ACC112 (cell line): ENCODE measurements around the gene MYO7A.

Experiments
- H2AFZ ChIP-seq: fragments of 200-600 bp; sonication (generic); one replicate; pipeline ENCODE4 v1.6.0; 2017; ENCODE audit warnings: antibody characterized with exemption, low read length; ENCODE audit not compliant: unreplicated experiment
- H3K27ac ChIP-seq: fragments of 200-600 bp; sonication (generic); 2 replicates; pipeline ENCODE4 v1.5.1; 2014; ENCODE audit warnings: low read depth, mild to moderate bottlenecking, antibody characterized with exemption, low read length, moderate library complexity
- H3K27me3 ChIP-seq: fragments of 200-600 bp; sonication (generic); 2 replicates; pipeline ENCODE4 v1.6.1; 2014; ENCODE audit warnings: mild to moderate bottlenecking, antibody characterized with exemption, low read length, moderate library complexity, mixed read lengths; ENCODE audit not compliant: insufficient read depth
- H3K36me3 ChIP-seq: fragments of 200-600 bp; sonication (generic); 2 replicates; pipeline ENCODE4 v1.6.1; 2016; ENCODE audit warnings: mild to moderate bottlenecking, antibody characterized with exemption, low read length, moderate library complexity, mixed read lengths; ENCODE audit not compliant: insufficient read depth
- H3K4me1 ChIP-seq: fragments of 200-600 bp; sonication (generic); one replicate; pipeline ENCODE4 v1.6.1; 2016; ENCODE audit warnings: low read length, mixed read lengths; ENCODE audit not compliant: insufficient read depth, unreplicated experiment, control insufficient read depth
- H3K4me3 ChIP-seq: fragments of 200-600 bp; sonication (generic); 2 replicates; pipeline ENCODE4 v1.5.1; 2014; ENCODE audit warnings: mild to moderate bottlenecking, low read depth, low read length
- H3K79me2 ChIP-seq: fragments of 200-600 bp; sonication (generic); one replicate; pipeline ENCODE4 v1.6.0; 2016; ENCODE audit warnings: low read length; ENCODE audit not compliant: control insufficient read depth, unreplicated experiment, insufficient read depth

MYO7A gene

DNA sequence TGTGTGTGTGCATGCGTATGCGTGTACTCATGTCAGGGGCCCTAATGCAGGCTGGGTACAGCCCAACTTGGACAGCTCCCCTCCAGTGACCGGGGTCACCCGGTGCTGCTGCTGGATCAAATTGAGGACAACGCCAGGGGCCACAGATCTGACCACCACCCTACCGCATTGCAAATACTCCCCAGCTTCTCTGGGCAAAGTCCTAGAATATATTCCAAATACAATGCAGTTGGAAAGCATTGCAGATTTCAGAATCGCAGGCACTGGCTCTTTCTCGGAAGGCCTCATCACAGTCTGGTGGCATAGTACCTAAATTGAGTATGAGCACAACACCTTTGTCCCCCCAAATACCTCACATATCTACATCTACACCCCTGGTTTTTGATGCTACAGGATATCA, 43.2 kb downstream of the MYO7A start:
- Histone ChIP-seq H3K27me3 (no peaks in the 10 kb centered on the region), H3K27ac (no peak overlapping the region), H3K79me2 (no peaks in the 10 kb centered on the region), H3K36me3 (no peaks in the 10 kb centered on the region), H3K4me3 (no peak overlapping the region), H2AFZ (no peak overlapping the region), H3K4me1 (no peaks in the 10 kb centered on the region)

GRCh38 chr11:77171885-77172665, 44.0 kb downstream of the MYO7A start:
- Histone ChIP-seq H3K27ac (no peak overlapping the region), H3K4me3 (no peak overlapping the region), H3K79me2 (no peaks in the 10 kb centered on the region), H2AFZ (no peak overlapping the region), H3K27me3 (no peaks in the 10 kb centered on the region), H3K36me3 (no peaks in the 10 kb centered on the region), H3K4me1 (no peaks in the 10 kb centered on the region)

DNA sequence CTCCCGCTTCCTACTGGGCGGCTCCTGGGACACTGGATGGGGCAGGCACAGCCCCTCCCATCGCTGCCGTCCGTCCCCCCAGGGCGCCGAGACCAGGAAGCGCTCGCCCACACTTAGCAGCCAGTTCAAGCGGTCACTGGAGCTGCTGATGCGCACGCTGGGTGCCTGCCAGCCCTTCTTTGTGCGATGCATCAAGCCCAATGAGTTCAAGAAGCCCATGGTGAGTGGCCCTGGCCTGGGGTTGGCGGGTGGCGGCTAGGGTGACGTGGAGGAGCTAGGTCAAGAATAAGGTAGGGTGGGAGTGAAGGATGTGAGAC, 44.6 kb downstream of the MYO7A start:
- no peaks in the 10 kb centered on the region for H3K4me1 ChIP-seq
- H3K36me3 ChIP-seq: no peaks in the 10 kb centered on the region
- no peak overlapping the region for H3K27ac ChIP-seq

GRCh38 chr11:77173494-77173893, 45.4 kb downstream of the MYO7A start:
- Histone ChIP-seq H3K27ac (no peak overlapping the region), H3K79me2 (no peaks in the 10 kb centered on the region), H3K4me1 (no peaks in the 10 kb centered on the region), H2AFZ (no peak overlapping the region), H3K27me3 (no peaks in the 10 kb centered on the region), H3K36me3 (no peaks in the 10 kb centered on the region), H3K4me3 (no peak overlapping the region)

More for the DNA sequence above, 44.6 kb downstream of the MYO7A start:
- Histone ChIP-seq H3K27me3 (no peaks in the 10 kb centered on the region), H3K4me3 (no peak overlapping the region), H2AFZ (no peak overlapping the region), H3K79me2 (no peaks in the 10 kb centered on the region)

DNA sequence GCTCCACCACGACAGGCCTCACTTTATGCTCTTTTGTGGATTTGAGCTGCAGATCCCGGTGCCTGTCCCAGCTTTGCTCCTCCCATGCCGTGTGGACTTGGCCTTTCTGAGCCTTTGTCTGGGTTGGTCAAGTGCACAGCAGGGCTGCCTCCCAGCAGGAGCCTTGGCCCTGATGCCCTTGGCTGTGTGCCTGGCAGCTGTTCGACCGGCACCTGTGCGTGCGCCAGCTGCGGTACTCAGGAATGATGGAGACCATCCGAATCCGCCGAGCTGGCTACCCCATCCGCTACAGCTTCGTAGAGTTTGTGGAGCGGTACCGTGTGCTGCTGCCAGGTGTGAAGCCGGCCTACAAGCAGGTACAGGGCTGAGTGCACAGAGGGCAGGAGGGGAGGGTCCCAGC, 46.5 kb downstream of the MYO7A start:
- Histone ChIP-seq H3K4me1 (no peaks in the 10 kb centered on the region), H3K4me3 (no peak overlapping the region), H3K36me3 (no peaks in the 10 kb centered on the region), H3K27ac (no peak overlapping the region), H2AFZ (no peak overlapping the region), H3K79me2 (no peaks in the 10 kb centered on the region), H3K27me3 (no peaks in the 10 kb centered on the region)

- no peaks in the 10 kb centered on the region for H3K79me2 ChIP-seq
- H3K36me3 ChIP-seq: no peaks in the 10 kb centered on the region
- no peak overlapping the region for H2AFZ ChIP-seq
- H3K27ac ChIP-seq: no peak overlapping the region
- H3K27me3 ChIP-seq: no peaks in the 10 kb centered on the region
- H3K4me3 ChIP-seq: no peak overlapping the region
- H3K4me1 ChIP-seq: no peaks in the 10 kb centered on the region
Measured at GRCh38 chr11:77175021-77175842, 47.2 kb downstream of the MYO7A start.

DNA sequence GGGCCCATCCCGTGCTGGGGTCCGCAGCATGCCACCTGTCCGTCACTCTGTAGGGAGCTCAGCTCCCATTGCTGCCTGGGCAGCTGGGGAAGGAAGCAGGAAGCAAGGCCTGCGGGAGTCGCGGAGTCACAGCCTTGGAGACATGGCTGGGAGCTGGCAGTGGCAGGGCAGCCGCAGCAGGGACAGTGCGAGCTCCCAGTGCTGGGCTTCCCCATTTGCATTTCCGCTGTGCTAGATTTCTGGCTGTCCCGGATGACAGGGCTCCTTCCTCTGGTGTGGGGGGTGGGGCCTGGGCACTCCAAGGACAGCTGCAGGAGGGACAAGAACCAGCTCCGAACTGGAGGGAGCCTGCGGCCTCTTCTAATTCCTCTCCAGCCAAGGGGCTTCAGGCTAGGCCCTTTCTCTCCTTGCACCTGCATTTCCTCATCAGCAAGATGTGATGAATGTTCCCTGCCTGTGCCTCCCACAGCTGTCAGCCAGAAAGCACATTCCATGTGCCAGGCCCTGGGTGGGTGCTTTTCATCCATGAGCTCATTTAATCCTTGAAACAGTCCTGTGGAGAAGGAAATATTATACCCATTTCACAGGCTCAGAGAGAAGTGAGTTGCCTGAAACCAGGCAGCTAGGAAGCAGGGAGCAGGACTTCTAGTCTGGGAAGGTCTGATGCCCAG, 48.0 kb downstream of the MYO7A start:
- Histone ChIP-seq H3K4me3 (no peak overlapping the region), H3K79me2 (no peaks in the 10 kb centered on the region), H3K36me3 (no peaks in the 10 kb centered on the region), H3K4me1 (no peaks in the 10 kb centered on the region), H3K27ac (no peak overlapping the region), H2AFZ (no peak overlapping the region), H3K27me3 (no peaks in the 10 kb centered on the region)

GRCh38 chr11:77176996-77177395, 49.0 kb downstream of the MYO7A start:
- Histone ChIP-seq H3K27ac (no peak overlapping the region), H3K79me2 (no peaks in the 10 kb centered on the region), H3K27me3 (no peaks in the 10 kb centered on the region), H3K4me1 (no peaks in the 10 kb centered on the region), H3K36me3 (no peaks in the 10 kb centered on the region), H3K4me3 (no peak overlapping the region), H2AFZ (no peak overlapping the region)

DNA sequence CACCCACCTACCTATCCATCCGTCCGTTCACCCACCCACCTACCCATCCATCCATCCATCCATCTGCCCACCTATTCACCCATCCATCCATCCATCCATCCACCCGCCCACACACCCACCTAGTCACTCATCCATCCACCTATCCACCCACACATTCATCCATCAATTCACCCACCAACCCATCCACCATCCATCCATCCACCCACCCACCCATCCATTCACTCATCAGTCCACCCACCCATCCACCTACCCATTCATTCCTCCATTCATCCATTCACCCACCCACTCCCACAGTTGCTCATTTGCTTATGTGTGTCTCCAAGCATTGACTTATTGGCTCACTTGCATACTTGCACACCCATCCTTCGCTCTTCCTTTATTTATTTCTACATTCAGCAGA, 50.1 kb downstream of the MYO7A start:
- H3K4me3 ChIP-seq: no peak overlapping the region
- H3K27me3 ChIP-seq: no peaks in the 10 kb centered on the region; the same call in 1 of the 2 replicates
- no peaks in the 10 kb centered on the region for H3K36me3 ChIP-seq
- no peak overlapping the region for H3K27ac ChIP-seq
- no peaks in the 10 kb centered on the region for H3K4me1 ChIP-seq
- no peak overlapping the region for H2AFZ ChIP-seq
- no peaks in the 10 kb centered on the region for H3K79me2 ChIP-seq

- Histone ChIP-seq H3K4me1 (no peaks in the 10 kb centered on the region), H3K27me3 (no peaks in the 10 kb centered on the region; the same call in 1 of the 2 replicates), H3K4me3 (no peak overlapping the region)
Measured at GRCh38 chr11:77179048-77179447, 51.0 kb downstream of the MYO7A start.

More at GRCh38 chr11:77179048-77179447, 51.0 kb downstream of the MYO7A start:
- Histone ChIP-seq H3K27ac (no peak overlapping the region), H3K36me3 (no peaks in the 10 kb centered on the region), H3K79me2 (no peaks in the 10 kb centered on the region), H2AFZ (no peak overlapping the region)
